Uterus (tissue), 4 donors: Measurements from ENCODE around the gene TSPO2. TPM values are rescaled to one million over a fixed set of nuclear protein-coding genes. Genes with fewer than 3 reads are reported as not detected.

Experiments used
- DNase-seq, 2 donors: peaks; one replicate each; pipeline ENCODE4 v3.0.0-alpha.2; 2019 to 2020
- H3K27ac ChIP-seq, 2 donors: fragments of 200-600 bp; sonication (generic); 1 replicate in 1 of 2; 2 replicates in 1 of 2; pipeline ENCODE4 v1.5.1; 2016 to 2018
- H3K27me3 ChIP-seq, 2 donors: fragments of 200-600 bp; sonication (generic); one replicate each; pipeline ENCODE4 v1.5.1; 2018 to 2019; ENCODE audit warnings: control low read depth in 1 of 2
- H3K36me3 ChIP-seq, 2 donors: fragments of 200-600 bp; sonication (generic); one replicate each; pipeline ENCODE4 v1.5.1; 2019; ENCODE audit warnings: control low read depth in 1 of 2
- H3K4me1 ChIP-seq, 2 donors: fragments of 200-600 bp; sonication (generic); one replicate each; pipeline ENCODE4 v1.5.1; 2018 to 2019; ENCODE audit warnings: control low read depth in 1 of 2
- H3K4me3 ChIP-seq, 2 donors: fragments of 200-600 bp; sonication (generic); 1 replicate in 1 of 2; 2 replicates in 1 of 2; pipeline ENCODE4 v1.5.1; 2018 to 2019; ENCODE audit warnings: mild to moderate bottlenecking in 1 of 2
- H3K9me3 ChIP-seq, 2 donors: fragments of 200-600 bp; sonication (generic); one replicate each; pipeline ENCODE4 v1.5.1; 2019; ENCODE audit warnings: control low read depth in 1 of 2
- CTCF ChIP-seq, 4 experiments: fragments of 200-600 bp in 2 of 4; fragments of 450-650 bp in 2 of 4; sonication (generic) in 2 of 4; IDR thresholded peaks; one replicate each; pipeline ENCODE4 v1.5.1; 2016 to 2019; ENCODE audit warnings: antibody characterized with exemption in 4 of 4, mild to moderate bottlenecking in 2 of 4, moderate library complexity in 1 of 4
- POLR2A ChIP-seq, 2 donors: fragments of 450-650 bp; IDR thresholded peaks; one replicate each; pipeline ENCODE4 v1.6.1; 2016; ENCODE audit warnings: antibody characterized with exemption in 2 of 2, mild to moderate bottlenecking in 1 of 2, moderate library complexity in 1 of 2
- intact Hi-C: fragments of 100-400 bp; cut with DNase I; formaldehyde crosslinking; loops from one replicate; pipeline ENCODE4 v1.15.1; 2023; ENCODE audit warnings: low total_unique reads
- total RNA-seq, 4 donors: library from RNA; depleted of rRNA in 3 of 4; stranded (reverse); fragments of >200 nt in 3 of 4; gene quantifications; one replicate each; pipeline versions ENCODE4 v1.1.0 to v1.2.4, GENCODE V29; 2014 to 2023
- donor health status: DM: yes; HTN: yes; CAD: no.

The TSPO2 gene
- total RNA-seq, 4 donors from 2014 or later: not detected

DNA sequence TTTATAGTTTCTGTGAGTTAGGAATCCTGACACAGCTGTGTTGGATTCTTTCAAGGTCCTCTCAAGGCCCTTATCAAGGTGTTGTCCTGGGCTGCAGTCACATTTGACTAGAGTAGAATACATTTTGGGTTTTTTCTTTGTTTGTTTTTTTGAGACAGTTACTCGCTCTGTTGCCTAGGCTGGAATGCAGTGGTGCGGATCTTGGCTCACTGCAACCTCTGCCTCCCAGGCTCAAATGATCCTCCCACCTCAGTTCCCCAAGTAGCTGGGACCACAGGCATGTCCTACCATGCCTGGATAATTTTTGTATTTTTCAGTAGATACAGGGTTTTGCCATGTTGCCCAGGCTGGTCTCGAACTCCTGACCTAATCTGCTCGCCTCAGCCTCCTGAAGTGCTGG, 46.2 kb downstream of the TSPO2 start:
- H3K27ac ChIP-seq: no peak overlapping the region
- intact Hi-C loops: no loop called here
- no peak for DNase-seq
- no peaks in the 10 kb centered on the region for H3K36me3 ChIP-seq
- H3K4me1 ChIP-seq: no peaks in the 10 kb centered on the region
- H3K4me3 ChIP-seq: no peak overlapping the region
- H3K27me3 ChIP-seq: no peaks in the 10 kb centered on the region
- TF ChIP-seq CTCF (IDR thresholded peaks at IDR 0.05) (no peak), POLR2A (IDR thresholded peaks at IDR 0.05) (no peak)
- no peaks in the 10 kb centered on the region for H3K9me3 ChIP-seq

DNA sequence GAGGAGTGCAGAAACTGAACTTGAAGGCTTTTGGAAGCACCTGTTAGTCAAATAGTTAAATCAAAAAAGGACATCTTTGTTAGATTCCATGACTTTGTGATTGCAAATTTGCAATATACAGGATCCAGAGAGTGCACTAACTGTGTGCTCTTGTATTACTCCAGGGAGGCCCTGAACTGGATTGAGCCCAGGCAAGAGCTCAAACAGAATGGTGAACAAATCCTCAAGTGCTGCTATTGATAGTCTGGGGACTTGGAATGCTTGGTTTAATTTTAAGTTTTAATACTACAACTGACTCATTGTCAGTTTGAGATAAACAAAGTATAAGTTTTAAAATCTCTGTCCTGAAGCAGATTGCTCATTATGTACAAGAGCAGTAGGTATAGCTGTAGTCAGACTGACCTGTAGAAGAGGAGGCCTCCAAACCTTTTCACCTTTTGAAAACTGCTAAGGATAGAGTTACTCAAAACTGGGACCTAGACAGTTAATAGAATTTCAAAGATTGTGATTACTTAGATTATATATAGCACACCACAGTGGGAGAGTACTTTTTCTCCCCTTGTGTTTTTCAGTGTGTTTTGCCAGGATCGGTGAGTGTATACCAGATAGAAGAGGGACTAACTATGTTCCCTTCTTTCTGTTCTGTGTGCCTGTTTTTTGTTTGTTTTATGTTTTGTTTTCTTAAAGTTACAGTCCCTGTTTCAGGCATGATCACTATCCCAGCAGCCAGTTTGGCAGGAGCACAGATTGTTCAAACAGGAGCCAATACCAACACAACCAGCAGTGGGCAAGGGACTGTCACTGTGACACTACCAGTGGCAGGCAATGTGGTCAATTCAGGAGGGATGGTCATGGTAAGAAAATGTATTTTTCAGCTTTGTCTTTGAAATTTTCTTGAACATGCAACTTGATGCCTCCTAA, 48.8 kb downstream of the TSPO2 start:
- Histone ChIP-seq H3K9me3 (no peaks in the 10 kb centered on the region), H3K27me3 (no peaks in the 10 kb centered on the region), H3K4me3 (no peak overlapping the region), H3K4me1 (no peaks in the 10 kb centered on the region), H3K27ac (no peak overlapping the region), H3K36me3 (no peaks in the 10 kb centered on the region)
- TF ChIP-seq POLR2A (IDR thresholded peaks at IDR 0.05): no peak
- no peak for TF ChIP-seq CTCF (IDR thresholded peaks at IDR 0.05)
- no peak for DNase-seq
- intact Hi-C loops: no loop called here

GRCh38 chr6:41092421-41093140, 50.3 kb downstream of the TSPO2 start:
- TF ChIP-seq CTCF (IDR thresholded peaks at IDR 0.05) (no peak), POLR2A (IDR thresholded peaks at IDR 0.05) (no peak)
- Histone ChIP-seq H3K27ac (no peak overlapping the region), H3K9me3 (no peaks in the 10 kb centered on the region), H3K27me3 (no peaks in the 10 kb centered on the region), H3K4me3 (no peak overlapping the region), H3K4me1 (no peaks in the 10 kb centered on the region), H3K36me3 (no peaks in the 10 kb centered on the region)
- intact Hi-C loops: no loop called here
- DNase-seq: no peak

- H3K36me3 ChIP-seq: no peaks in the 10 kb centered on the region
- no peaks in the 10 kb centered on the region for H3K27me3 ChIP-seq
- intact Hi-C loops: no loop called here
- no peak for TF ChIP-seq CTCF (IDR thresholded peaks at IDR 0.05)
- TF ChIP-seq POLR2A (IDR thresholded peaks at IDR 0.05): no peak
- no peak overlapping the region for H3K4me3 ChIP-seq
- no peaks in the 10 kb centered on the region for H3K9me3 ChIP-seq
- H3K27ac ChIP-seq: no peak overlapping the region
- H3K4me1 ChIP-seq: no peaks in the 10 kb centered on the region
- no peak for DNase-seq
Observed at GRCh38 chr6:41093729-41094128, 51.5 kb downstream of the TSPO2 start.

Other genes with a start within 250 kb of the TSPO2 start
- gene UNC5CL, start 3.2 kb upstream of the TSPO2 start, total RNA-seq: 1 to 10 TPM in 2 of 4 donors, under 1 TPM in 1, not detected in 1; 0.26 to 1.4 (median 1.2) TPM
- gene APOBEC2, start 10.7 kb downstream of the TSPO2 start, total RNA-seq: not detected
- 10 to 100 TPM in 3 of 4 donors, 1 to 10 TPM in 1; 7.4 to 21.9 (median 18.2) TPM for gene OARD1, start 29.9 kb downstream of the TSPO2 start, total RNA-seq
- gene NFYA, start 30.5 kb downstream of the TSPO2 start, total RNA-seq: 10 to 100 TPM; 10.9 to 43.6 (median 18.4) TPM
- gene TREML1, start 111.9 kb downstream of the TSPO2 start, total RNA-seq: 1 to 10 TPM in 1 of 4 donors, not detected in 3; 8.2 TPM
- 1 to 10 TPM in 1 of 4 donors, not detected in 3; 1.0 TPM for gene TREM2, start 120.6 kb downstream of the TSPO2 start, total RNA-seq
- under 1 TPM in 1 of 4 donors, not detected in 3; 0.12 TPM for gene TREML2, start 158.7 kb downstream of the TSPO2 start, total RNA-seq
- not detected for gene TREML4, start 185.9 kb downstream of the TSPO2 start, total RNA-seq
- 10 to 100 TPM in 1 of 4 donors, 1 to 10 TPM in 1, under 1 TPM in 2; 0.26 to 30.6 (median 1.1) TPM for gene TREM1, start 244.2 kb downstream of the TSPO2 start, total RNA-seq